HCT116 (cell line): ENCODE results near the gene ALDH9A1. TPM values are rescaled to one million over a fixed set of nuclear protein-coding genes. Genes with fewer than 3 reads are reported as not detected.

ENCODE experiments used
- ATAC-seq: fragments of 200-7000 bp; cut with Tn5 transposase; 2 replicates; pipeline ENCODE4 v1.9.1; 2020; ENCODE audit warnings: mild to moderate bottlenecking, moderate library complexity
- Bru-seq: library from RNA; stranded (reverse); fragments of 400-500 nt; gene quantifications from one replicate; lab custom pipeline; 2021; lab: Mats Ljungman, UMichigan
- BruChase-seq, 2 experiments: library from RNA; stranded (reverse); fragments of 400-500 nt; gene quantifications; one replicate each; lab custom pipeline; 2021; lab: Mats Ljungman, UMichigan
- BruUV-seq: library from RNA; stranded (reverse); fragments of 400-500 nt; replicated peaks from 2 replicates; lab custom pipeline; 2021; lab: Mats Ljungman, UMichigan
- CTCF ChIA-PET: fragments of 300-600 bp; sonication (Branson Sonifier 250); formaldehyde crosslinking; loops from one replicate; lab custom pipeline; 2021; ENCODE audit warnings: antibody characterized with exemption; lab: Charles Lee
- POLR2A ChIA-PET: fragments of 300-600, 350-600 bp; sonication (Branson Sonifier 250); formaldehyde crosslinking; loops from one replicate; lab custom pipeline; 2021; ENCODE audit warnings: antibody characterized with exemption; lab: Charles Lee
- RAD21 ChIA-PET, 2 experiments: fragments of 300-600 bp; sonication (Branson Sonifier 250); formaldehyde crosslinking; loops; one replicate each; lab custom pipeline; 2023; ENCODE audit warnings: low total read pairs in 2 of 2; ENCODE audit not compliant: uncharacterized antibody in 2 of 2, unreplicated experiment in 2 of 2, low non-redundant PET in 1 of 2; lab: Charles Lee
- DNase-seq: peaks from one replicate; pipeline ENCODE4 v3.0.0-alpha.2; 2010; ENCODE audit warnings: low read depth, low spot score
- H2AFZ ChIP-seq: fragments of 200-600 bp; shearing (Covaris generic), sonication (generic); 2 replicates; pipeline ENCODE4 v1.6.1; 2017; ENCODE audit warnings: low read depth, mixed run types, mixed read lengths, antibody characterized with exemption, low read length; ENCODE audit not compliant: poor library complexity, severe bottlenecking
- H3K27ac ChIP-seq: 2 replicates; pipeline ENCODE4 v1.5.1; 2012; ENCODE audit warnings: low read depth, low read length
- H3K27me3 ChIP-seq: fragments of 200-600 bp; sonication (generic); 2 replicates; pipeline ENCODE4 v1.6.1; 2016; ENCODE audit warnings: mixed run types, low read length, mixed read lengths; ENCODE audit not compliant: insufficient read depth
- H3K36me3 ChIP-seq, 2 experiments: fragments of 200-500 bp in 1 of 2; fragments of 200-600 bp in 1 of 2; sonication (Bioruptor generic) in 1 of 2; sonication (generic) in 1 of 2; 2 replicates each; pipeline versions ENCODE4 v1.5.1 to v1.6.1; 2014 to 2016; ENCODE audit warnings: low read length in 2 of 2, inconsistent platforms in 1 of 2, mixed read lengths in 1 of 2, mixed run types in 1 of 2; ENCODE audit not compliant: insufficient read depth in 2 of 2, control insufficient read depth in 1 of 2
- H3K4me1 ChIP-seq, 2 experiments: fragments of 200-600 bp in 1 of 2; sonication (generic) in 1 of 2; 2 replicates each; pipeline versions ENCODE4 v1.5.1 to v1.6.1; 2012 to 2017; ENCODE audit warnings: low read length in 2 of 2, inconsistent platforms in 1 of 2, mild to moderate bottlenecking in 1 of 2, mixed read lengths in 1 of 2, mixed run types in 1 of 2, moderate library complexity in 1 of 2; ENCODE audit not compliant: insufficient read depth in 2 of 2, control insufficient read depth in 1 of 2
- H3K4me2 ChIP-seq: fragments of 200-600 bp; sonication (generic); 2 replicates; pipeline ENCODE4 v1.6.1; 2017; ENCODE audit warnings: mixed run types, low read length, mixed read lengths
- H3K4me3 ChIP-seq, 2 experiments: fragments of 200-600 bp in 1 of 2; sonication (generic) in 1 of 2; replicated peaks in 1 of 2; 2 replicates each; pipeline ENCODE4 v1.5.1; 2011 to 2016; ENCODE audit warnings: low read length in 2 of 2, control low read depth in 1 of 2, low read depth in 1 of 2, mild to moderate bottlenecking in 1 of 2, mixed read lengths in 1 of 2, mixed run types in 1 of 2
- H3K79me2 ChIP-seq: fragments of 200-600 bp; sonication (generic); 2 replicates; pipeline ENCODE4 v1.6.1; 2017; ENCODE audit warnings: mild to moderate bottlenecking, mixed run types, low read length, moderate library complexity, mixed read lengths; ENCODE audit not compliant: insufficient read depth
- H3K9ac ChIP-seq: fragments of 200-600 bp; sonication (generic); 2 replicates; pipeline ENCODE4 v1.6.1; 2016; ENCODE audit warnings: low read length, mixed read lengths
- H3K9me2 ChIP-seq: fragments of 200-600 bp; sonication (generic), shearing (Covaris generic); 2 replicates; pipeline ENCODE4 v1.6.1; 2017; ENCODE audit warnings: mixed run types, mild to moderate bottlenecking, moderate library complexity; ENCODE audit not compliant: insufficient read depth
- H3K9me3 ChIP-seq, 2 experiments: fragments of 200-500 bp in 1 of 2; fragments of 200-600 bp in 1 of 2; sonication (Bioruptor generic) in 1 of 2; sonication (generic) in 1 of 2; 2 replicates each; pipeline ENCODE4 v1.6.1; 2014 to 2017; ENCODE audit warnings: low read length in 2 of 2, mixed read lengths in 2 of 2, inconsistent platforms in 1 of 2, low read depth in 1 of 2, mild to moderate bottlenecking in 1 of 2, mixed run types in 1 of 2, moderate library complexity in 1 of 2; ENCODE audit not compliant: control insufficient read depth in 1 of 2, insufficient read depth in 1 of 2
- H4K20me1 ChIP-seq: fragments of 200-600 bp; sonication (generic), shearing (Covaris generic); 2 replicates; pipeline ENCODE4 v1.6.1; 2017; ENCODE audit warnings: mixed run types, mild to moderate bottlenecking, moderate library complexity; ENCODE audit not compliant: insufficient read depth
- CBX3 ChIP-seq: IDR thresholded peaks from 2 replicates; pipeline ENCODE4 v1.6.1; 2012; ENCODE audit warnings: low read depth
- CEBPB ChIP-seq: IDR thresholded peaks from 2 replicates; pipeline ENCODE4 v1.6.1; 2012; ENCODE audit warnings: low read depth
- EGR1 ChIP-seq: IDR thresholded peaks from 2 replicates; pipeline ENCODE4 v1.6.1; 2012; ENCODE audit warnings: low read depth
- ELF1 ChIP-seq: IDR thresholded peaks from 2 replicates; pipeline ENCODE4 v1.6.1; 2012; ENCODE audit warnings: low read depth, borderline replicate concordance
- EZH2 ChIP-seq: fragments of 200-600 bp; sonication (generic); IDR thresholded peaks from 2 replicates; pipeline ENCODE4 v1.6.1; 2017; ENCODE audit warnings: antibody characterized with exemption, mixed run types
- EZH2phosphoT487 ChIP-seq: fragments of 200-600 bp; IDR thresholded peaks from 2 replicates; pipeline ENCODE4 v1.6.1; 2018; ENCODE audit warnings: antibody characterized with exemption, borderline replicate concordance
- FOSL1 ChIP-seq: IDR thresholded peaks from 2 replicates; pipeline ENCODE4 v1.6.1; 2012; ENCODE audit warnings: low read depth
- JUND ChIP-seq: IDR thresholded peaks from 2 replicates; pipeline ENCODE4 v1.6.1; 2012
- POLR2A ChIP-seq: IDR thresholded peaks from 2 replicates; pipeline ENCODE4 v1.7.0; 2011; ENCODE audit warnings: borderline replicate concordance; ENCODE audit not compliant: insufficient read depth, insufficient read length; ENCODE audit errors: extremely low read depth
- POLR2AphosphoS5 ChIP-seq: IDR thresholded peaks from 2 replicates; pipeline ENCODE4 v1.6.1; 2011; ENCODE audit warnings: mild to moderate bottlenecking, low read depth, low read length, moderate library complexity
- RAD21 ChIP-seq: IDR thresholded peaks from 2 replicates; pipeline ENCODE4 v1.6.1; 2012; ENCODE audit warnings: low read depth, mild to moderate bottlenecking
- SIN3A ChIP-seq: IDR thresholded peaks from 2 replicates; pipeline ENCODE4 v1.6.1; 2012; ENCODE audit warnings: low read depth
- SP1 ChIP-seq: IDR thresholded peaks from 2 replicates; pipeline ENCODE4 v1.6.1; 2012; ENCODE audit warnings: low read depth
- SRF ChIP-seq: IDR thresholded peaks from 2 replicates; pipeline ENCODE4 v1.6.1; 2012; ENCODE audit warnings: low read depth
- TCF7L2 ChIP-seq: IDR thresholded peaks from 2 replicates; pipeline ENCODE4 v1.7.0; 2011; ENCODE audit warnings: borderline replicate concordance, inconsistent platforms; ENCODE audit not compliant: insufficient read depth, insufficient read length; ENCODE audit errors: extremely low read depth
- YY1 ChIP-seq: IDR thresholded peaks from 2 replicates; pipeline ENCODE4 v1.6.1; 2011; ENCODE audit warnings: low read length, low read depth, moderate library complexity, mild to moderate bottlenecking; ENCODE audit not compliant: insufficient replicate concordance; ENCODE audit errors: extremely low read depth
- ZNF274 ChIP-seq: fragments of 200-500 bp; sonication (Bioruptor generic); IDR thresholded peaks from 2 replicates; pipeline ENCODE4 v1.6.1; 2014; ENCODE audit warnings: mild to moderate bottlenecking, low read depth, low read length, inconsistent platforms
- intact Hi-C: fragments of 100-400 bp; cut with micrococcal nuclease; formaldehyde crosslinking; loops from 2 replicates; pipeline ENCODE4 v1.10.0; 2022
- long read RNA-seq: library from polyadenylated mRNA; unstranded; transcript quantifications from one replicate; pipeline ENCODE4 v2.0.0, GENCODE V29; 2021; ENCODE audit not compliant: unreplicated experiment
- polyA plus RNA-seq: library from polyadenylated mRNA; unstranded; fragments of >200 nt; gene quantifications from 2 replicates; pipeline ENCODE4 v1.2.1, GENCODE V29; 2012; ENCODE audit warnings: missing spikeins
- total RNA-seq: library from RNA; stranded (reverse); gene quantifications from one replicate; pipeline ENCODE4 v1.2.1, GENCODE V29; 2021; ENCODE audit not compliant: unreplicated experiment
- TF ChIP-seq, protein P1 (sequence below): IDR thresholded peaks from 2 replicates; pipeline ENCODE4 v1.6.1; 2011; ENCODE audit warnings: mild to moderate bottlenecking, low read length, moderate library complexity; ENCODE audit not compliant: insufficient replicate concordance; ENCODE audit errors: extremely low read depth
- TF ChIP-seq, protein P2 (sequence below): IDR thresholded peaks from 2 replicates; pipeline ENCODE4 v1.6.1; 2012; ENCODE audit warnings: low read depth

ALDH9A1 gene
- total RNA-seq (46.0 TPM), Bru-seq, nascent RNA (percentile 79 among the genes with signal in this experiment), BruChase-seq, experiment 1, labeled RNA remaining after a 6-hour chase (percentile 88 among the genes with signal in this experiment), BruChase-seq, experiment 2, labeled RNA remaining after a 2-hour chase (percentile 73 among the genes with signal in this experiment)
- polyA plus RNA-seq: 28.9 and 34.0 TPM in 2 replicates
- long read RNA-seq, transcript ALDH9A1-201 (11 exons, 2,696 nt): major isoform, 126 of 139 reads
- long read RNA-seq, partial matches to known transcripts: 6 of 139 reads
- long read RNA-seq, other reads (novel, unspliced or antisense): 7 of 139 reads

DNA sequence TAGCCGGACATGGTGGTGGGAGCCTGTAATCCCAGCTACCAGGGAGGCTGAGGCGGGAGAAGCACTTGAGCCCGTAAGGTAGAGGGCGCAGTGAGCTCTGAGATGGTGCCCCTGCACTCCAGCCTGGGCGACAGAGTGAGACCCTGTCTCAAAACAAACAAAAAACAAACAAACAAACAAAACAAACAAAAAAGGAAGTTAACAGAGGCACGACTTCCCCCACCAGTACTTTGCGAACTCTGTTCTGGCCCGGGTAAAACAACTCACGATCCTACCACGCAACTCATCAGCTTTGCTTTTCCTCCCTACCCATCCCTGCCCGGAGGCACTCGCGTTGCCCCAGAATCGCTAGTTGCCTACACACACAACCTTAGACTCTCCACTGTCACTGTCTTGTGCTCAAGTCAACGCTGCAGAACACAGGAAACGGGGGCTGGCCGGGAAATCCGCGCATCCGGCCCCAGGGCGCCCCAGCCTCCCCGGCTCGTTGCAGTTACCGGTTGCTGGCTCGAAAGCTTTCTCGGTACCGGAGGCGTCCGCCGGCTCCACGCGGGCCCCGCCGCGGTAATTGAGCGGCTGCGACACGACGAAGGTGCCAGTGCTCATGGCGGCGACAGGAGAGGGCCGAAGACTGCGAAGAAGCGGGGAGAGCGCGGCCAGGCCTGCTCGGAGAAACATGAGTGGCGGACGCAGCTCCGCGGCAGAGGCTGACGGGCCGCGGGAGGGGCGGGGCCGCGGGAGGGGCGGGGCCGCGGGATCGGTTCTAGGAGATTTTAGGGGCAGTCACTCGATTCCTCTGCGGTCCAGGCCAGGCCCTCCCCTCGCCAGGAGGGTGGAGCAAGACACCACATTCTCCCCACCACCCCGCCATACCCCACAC is at the start of gene ALDH9A1:
Gene ALDH9A1, minus strand, starts transcription at position 682 of the 880 bp plus-strand sequence. Its CDS starts 4 bp downstream, at position 678.
- no peaks in the 10 kb centered on the region for H3K36me3 ChIP-seq
- ChIA-PET RAD21 (interaction anchor here in 1 of 2 experiments (0.8 kb wide), 1 partner anchor 174 kb away, joined by 3 read pairs; no protein-coding TSS in a partner anchor), POLR2A (interaction anchor here (0.5 to 1.3 kb wide), 4 partner anchors 11 to 100 kb away, joined by 3 read pairs; no protein-coding TSS in a partner anchor), CTCF (interaction anchor here (0.9 to 1.4 kb wide), 14 partner anchors 11 to 227 kb away, joined by 3 to 6 read pairs (median 4); no protein-coding TSS in a partner anchor)
- peak; percentile 65 for DNase-seq
- ATAC-seq: peak; percentile 93
- no peaks in the 10 kb centered on the region for H3K9me2 ChIP-seq
- H3K9ac ChIP-seq: peak within 1 kb of the TSS; percentile 75
- H3K4me2 ChIP-seq: peak within 1 kb of the TSS; percentile 75
- intact Hi-C loops: loop anchor here (5.0 kb wide), 2 partner anchors 66 to 96 kb away; partner anchors contain the start of gene MGST3
- H2AFZ ChIP-seq: peak within 1 kb of the TSS; percentile 66
- peaks cover 12 to 23% of the 10 kb centered on the region in 2 experiments for H3K4me1 ChIP-seq
- H3K27ac ChIP-seq: peak within 1 kb of the TSS; percentile 97
- no peaks in the 10 kb centered on the region for H4K20me1 ChIP-seq
- peaks cover 34% of the 10 kb centered on the region for H3K79me2 ChIP-seq
- H3K27me3 ChIP-seq: no peaks in the 10 kb centered on the region
- H3K9me3 ChIP-seq: no peaks in the 10 kb centered on the region
- BruUV-seq: no TSS peak
- H3K4me3 ChIP-seq: peak within 1 kb of the TSS; percentile 72 to 92
- TF ChIP-seq EZH2phosphoT487: no peak
- no peak for TF ChIP-seq EZH2
- TF ChIP-seq ELF1: no peak
- no peak for TF ChIP-seq JUND
- no peak for TF ChIP-seq TCF7L2
- TF ChIP-seq, protein P1, sequence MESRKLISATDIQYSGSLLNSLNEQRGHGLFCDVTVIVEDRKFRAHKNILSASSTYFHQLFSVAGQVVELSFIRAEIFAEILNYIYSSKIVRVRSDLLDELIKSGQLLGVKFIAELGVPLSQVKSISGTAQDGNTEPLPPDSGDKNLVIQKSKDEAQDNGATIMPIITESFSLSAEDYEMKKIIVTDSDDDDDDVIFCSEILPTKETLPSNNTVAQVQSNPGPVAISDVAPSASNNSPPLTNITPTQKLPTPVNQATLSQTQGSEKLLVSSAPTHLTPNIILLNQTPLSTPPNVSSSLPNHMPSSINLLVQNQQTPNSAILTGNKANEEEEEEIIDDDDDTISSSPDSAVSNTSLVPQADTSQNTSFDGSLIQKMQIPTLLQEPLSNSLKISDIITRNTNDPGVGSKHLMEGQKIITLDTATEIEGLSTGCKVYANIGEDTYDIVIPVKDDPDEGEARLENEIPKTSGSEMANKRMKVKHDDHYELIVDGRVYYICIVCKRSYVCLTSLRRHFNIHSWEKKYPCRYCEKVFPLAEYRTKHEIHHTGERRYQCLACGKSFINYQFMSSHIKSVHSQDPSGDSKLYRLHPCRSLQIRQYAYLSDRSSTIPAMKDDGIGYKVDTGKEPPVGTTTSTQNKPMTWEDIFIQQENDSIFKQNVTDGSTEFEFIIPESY: no peak
- TF ChIP-seq, protein P2, sequence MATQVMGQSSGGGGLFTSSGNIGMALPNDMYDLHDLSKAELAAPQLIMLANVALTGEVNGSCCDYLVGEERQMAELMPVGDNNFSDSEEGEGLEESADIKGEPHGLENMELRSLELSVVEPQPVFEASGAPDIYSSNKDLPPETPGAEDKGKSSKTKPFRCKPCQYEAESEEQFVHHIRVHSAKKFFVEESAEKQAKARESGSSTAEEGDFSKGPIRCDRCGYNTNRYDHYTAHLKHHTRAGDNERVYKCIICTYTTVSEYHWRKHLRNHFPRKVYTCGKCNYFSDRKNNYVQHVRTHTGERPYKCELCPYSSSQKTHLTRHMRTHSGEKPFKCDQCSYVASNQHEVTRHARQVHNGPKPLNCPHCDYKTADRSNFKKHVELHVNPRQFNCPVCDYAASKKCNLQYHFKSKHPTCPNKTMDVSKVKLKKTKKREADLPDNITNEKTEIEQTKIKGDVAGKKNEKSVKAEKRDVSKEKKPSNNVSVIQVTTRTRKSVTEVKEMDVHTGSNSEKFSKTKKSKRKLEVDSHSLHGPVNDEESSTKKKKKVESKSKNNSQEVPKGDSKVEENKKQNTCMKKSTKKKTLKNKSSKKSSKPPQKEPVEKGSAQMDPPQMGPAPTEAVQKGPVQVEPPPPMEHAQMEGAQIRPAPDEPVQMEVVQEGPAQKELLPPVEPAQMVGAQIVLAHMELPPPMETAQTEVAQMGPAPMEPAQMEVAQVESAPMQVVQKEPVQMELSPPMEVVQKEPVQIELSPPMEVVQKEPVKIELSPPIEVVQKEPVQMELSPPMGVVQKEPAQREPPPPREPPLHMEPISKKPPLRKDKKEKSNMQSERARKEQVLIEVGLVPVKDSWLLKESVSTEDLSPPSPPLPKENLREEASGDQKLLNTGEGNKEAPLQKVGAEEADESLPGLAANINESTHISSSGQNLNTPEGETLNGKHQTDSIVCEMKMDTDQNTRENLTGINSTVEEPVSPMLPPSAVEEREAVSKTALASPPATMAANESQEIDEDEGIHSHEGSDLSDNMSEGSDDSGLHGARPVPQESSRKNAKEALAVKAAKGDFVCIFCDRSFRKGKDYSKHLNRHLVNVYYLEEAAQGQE: no peak
- peak; percentile 67 for TF ChIP-seq SIN3A
- no peak for TF ChIP-seq EGR1
- no peak for TF ChIP-seq CBX3
- TF ChIP-seq POLR2A: peak; percentile 81
- no peak for TF ChIP-seq FOSL1
- TF ChIP-seq RAD21: peak; percentile 47
- no peak for TF ChIP-seq CEBPB
- no peak for TF ChIP-seq ZNF274
- TF ChIP-seq POLR2AphosphoS5: peak; percentile 94
- 0 out of 2 replicates have a peak, but pooled peaks have one; percentile 31 for TF ChIP-seq SP1
- TF ChIP-seq YY1: peak; percentile 48
- TF ChIP-seq SRF: no peak
